ENCODE measurements around the gene BPIFB2.

BPIFB2 gene

DNA sequence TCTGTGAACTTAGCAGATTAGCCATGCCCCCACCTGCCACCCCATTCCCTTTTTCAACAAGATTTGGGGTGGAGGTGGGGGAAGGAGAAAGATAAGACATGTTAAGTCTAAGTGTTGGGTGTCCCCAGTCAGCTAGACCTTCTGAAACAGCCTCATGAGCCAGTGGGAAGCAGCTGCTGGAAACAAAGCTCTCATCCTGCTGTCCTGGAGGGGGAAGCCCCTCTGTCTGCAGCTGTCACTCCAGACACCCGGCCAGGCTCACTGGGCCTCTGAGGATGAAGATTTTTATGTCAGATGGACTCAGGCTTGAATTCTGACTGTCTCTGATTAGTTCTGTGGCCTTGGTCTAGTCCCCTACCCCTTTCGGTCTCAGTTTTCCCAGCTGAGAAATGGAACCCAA lies 47.3 kb downstream of the BPIFB2 start:
- TF ChIP-seq, protein P1, sequence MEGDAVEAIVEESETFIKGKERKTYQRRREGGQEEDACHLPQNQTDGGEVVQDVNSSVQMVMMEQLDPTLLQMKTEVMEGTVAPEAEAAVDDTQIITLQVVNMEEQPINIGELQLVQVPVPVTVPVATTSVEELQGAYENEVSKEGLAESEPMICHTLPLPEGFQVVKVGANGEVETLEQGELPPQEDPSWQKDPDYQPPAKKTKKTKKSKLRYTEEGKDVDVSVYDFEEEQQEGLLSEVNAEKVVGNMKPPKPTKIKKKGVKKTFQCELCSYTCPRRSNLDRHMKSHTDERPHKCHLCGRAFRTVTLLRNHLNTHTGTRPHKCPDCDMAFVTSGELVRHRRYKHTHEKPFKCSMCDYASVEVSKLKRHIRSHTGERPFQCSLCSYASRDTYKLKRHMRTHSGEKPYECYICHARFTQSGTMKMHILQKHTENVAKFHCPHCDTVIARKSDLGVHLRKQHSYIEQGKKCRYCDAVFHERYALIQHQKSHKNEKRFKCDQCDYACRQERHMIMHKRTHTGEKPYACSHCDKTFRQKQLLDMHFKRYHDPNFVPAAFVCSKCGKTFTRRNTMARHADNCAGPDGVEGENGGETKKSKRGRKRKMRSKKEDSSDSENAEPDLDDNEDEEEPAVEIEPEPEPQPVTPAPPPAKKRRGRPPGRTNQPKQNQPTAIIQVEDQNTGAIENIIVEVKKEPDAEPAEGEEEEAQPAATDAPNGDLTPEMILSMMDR (IDR thresholded peaks at IDR 0.05; ENCODE audit: insufficient read depth, missing control alignments) = no peak
- no peak for FAIRE-seq
- no peak for DNase-seq (ENCODE audit: insufficient read length, low spot score)

- FAIRE-seq (no peak), DNase-seq (ENCODE audit: insufficient read length, low spot score) (no peak)
- TF ChIP-seq, protein P1 (IDR thresholded peaks at IDR 0.05; ENCODE audit: insufficient read depth, missing control alignments) = no peak
These were observed 51.6 kb downstream of the BPIFB2 start for GRCh38 chr20:33059136-33059535.

DNA sequence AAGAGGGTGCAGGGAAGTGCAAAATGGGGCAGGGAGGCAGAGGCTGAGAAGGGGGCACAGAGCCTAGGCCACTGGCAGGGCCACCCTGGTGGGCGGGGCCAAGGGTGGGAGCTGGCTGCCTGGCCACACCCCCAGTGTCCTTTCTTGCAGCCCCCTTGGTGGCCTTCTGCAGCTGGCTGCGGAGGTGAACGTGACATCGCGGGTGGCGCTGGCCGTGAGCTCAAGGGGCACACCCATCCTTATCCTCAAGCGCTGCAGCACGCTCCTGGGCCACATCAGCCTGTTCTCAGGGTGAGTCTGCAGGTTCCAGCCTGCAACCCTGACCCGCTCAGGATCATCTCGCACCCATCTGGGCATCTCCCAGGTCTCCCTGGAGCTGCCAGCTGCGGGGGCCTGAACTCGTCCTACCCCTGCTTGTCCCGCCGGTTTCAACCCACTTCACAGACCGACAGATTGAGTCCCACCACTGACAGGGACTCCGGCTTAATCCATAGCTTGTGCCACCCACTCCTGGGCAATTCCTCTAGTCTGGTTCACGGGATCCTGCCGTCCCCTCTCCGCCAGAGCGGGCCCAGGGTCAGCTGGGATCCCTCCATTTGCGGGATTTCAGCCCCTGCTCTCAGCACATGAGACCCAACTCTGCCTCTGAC lies 52.4 kb downstream of the BPIFB2 start:
- TF ChIP-seq, protein P1 (IDR thresholded peaks at IDR 0.05; ENCODE audit: insufficient read depth, missing control alignments) = no peak
- DNase-seq (ENCODE audit: insufficient read length, low spot score) (no peak), FAIRE-seq (no peak)

GRCh38 chr20:33061658-33062028 lies 54.1 kb downstream of the BPIFB2 start:
- no peak for DNase-seq (ENCODE audit: insufficient read length, low spot score)
- FAIRE-seq = no peak
- TF ChIP-seq, protein P1 (IDR thresholded peaks at IDR 0.05; ENCODE audit: insufficient read depth, missing control alignments) = no peak

- FAIRE-seq (no peak), DNase-seq (ENCODE audit: insufficient read length, low spot score) (no peak)
- TF ChIP-seq, protein P1 (IDR thresholded peaks at IDR 0.05; ENCODE audit: insufficient read depth, missing control alignments) = no peak
These were observed 54.8 kb downstream of the BPIFB2 start for GRCh38 chr20:33062105-33062824.

DNA sequence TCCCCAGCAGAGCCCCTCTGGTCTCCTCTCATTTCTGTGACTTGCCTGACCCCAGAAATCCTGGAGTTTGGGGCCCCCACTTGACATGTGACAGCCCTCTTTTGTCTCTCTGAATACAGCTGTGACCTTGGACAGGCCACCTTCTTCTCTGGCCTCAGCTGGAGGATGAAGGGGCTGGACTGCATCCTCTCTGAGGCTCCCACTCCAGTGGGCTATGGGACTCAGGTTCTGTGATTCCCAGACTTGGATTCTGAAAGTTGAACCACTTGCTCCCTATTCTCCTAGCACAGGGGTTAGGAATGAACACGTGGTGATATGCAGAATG lies 55.3 kb downstream of the BPIFB2 start:
- DNase-seq (ENCODE audit: insufficient read length, low spot score) (no peak), FAIRE-seq (no peak)
- TF ChIP-seq, protein P1 (IDR thresholded peaks at IDR 0.05; ENCODE audit: insufficient read depth, missing control alignments) = no peak

GRCh38 chr20:33063271-33063670 lies 55.8 kb downstream of the BPIFB2 start:
- FAIRE-seq (no peak), DNase-seq (ENCODE audit: insufficient read length, low spot score) (no peak)
- TF ChIP-seq, protein P1 (IDR thresholded peaks at IDR 0.05; ENCODE audit: insufficient read depth, missing control alignments) = no peak

All from D721Med (cell line).